K562 (cell line): ENCODE results near the gene PPP4R4.

Experiments
- TARDBP ChIP-seq: fragments of 450-650 bp; IDR thresholded peaks from 2 replicates; pipeline ENCODE4 v1.6.1; 2016
- TBL1XR1 ChIP-seq, 2 experiments: IDR thresholded peaks; 2 replicates each; pipeline ENCODE4 v1.6.1; 2012; ENCODE audit warnings: improper control_type of control experiment in 2 of 2, low read length in 2 of 2, mild to moderate bottlenecking in 1 of 2

- TF ChIP-seq TARDBP (no peak), TBL1XR1 (IDR thresholded peaks at IDR 0.05; ENCODE audit: low read length in 2 of 2) (no peak)
Measured at GRCh38 chr14:94290197-94290596, 116.1 kb downstream of the PPP4R4 start.
